GM08714 (cell line): Measurements from ENCODE around the gene PCDHB2.
"Not testable (repeated sequence)": the region's sequence is repeated elsewhere in the genome, so short reads cannot be mapped to it uniquely, and the experiment has no call there.

Experiments used
- H3K4me3 ChIP-seq: fragments of 200-500 bp; sonication (Bioruptor generic); 2 replicates; pipeline ENCODE4 v1.5.1; 2014; ENCODE audit warnings: mild to moderate bottlenecking, low read length, inconsistent platforms
- ZNF274 ChIP-seq: IDR thresholded peaks from 2 replicates; pipeline ENCODE4 v1.6.1; 2012; ENCODE audit warnings: mild to moderate bottlenecking, low read depth, low read length

Gene PCDHB2

GRCh38 chr5:141119250-141119649 is 24.8 kb downstream of the PCDHB2 start:
- H3K4me3 ChIP-seq = no peak overlapping the region
- no peak for TF ChIP-seq ZNF274

GRCh38 chr5:141121563-141121962 is 27.1 kb downstream of the PCDHB2 start, which contains the start of gene PCDHB4:
Gene PCDHB4, plus strand, starts transcription at chr5:141121818. Its CDS starts 181 bp downstream, at chr5:141121999.
- no peak for TF ChIP-seq ZNF274

GRCh38 chr5:141121985-141122384 is 27.6 kb downstream of the PCDHB2 start:
- no peak overlapping the region for H3K4me3 ChIP-seq
- TF ChIP-seq ZNF274 = no peak

More at GRCh38 chr5:141121563-141121962, 27.1 kb downstream of the PCDHB2 start, which contains the start of gene PCDHB4:
- no peak within 1 kb of the TSS for H3K4me3 ChIP-seq

- not testable (repeated sequence) for H3K4me3 ChIP-seq
Measured at GRCh38 chr5:141123396-141124135, 29.2 kb downstream of the PCDHB2 start.

DNA sequence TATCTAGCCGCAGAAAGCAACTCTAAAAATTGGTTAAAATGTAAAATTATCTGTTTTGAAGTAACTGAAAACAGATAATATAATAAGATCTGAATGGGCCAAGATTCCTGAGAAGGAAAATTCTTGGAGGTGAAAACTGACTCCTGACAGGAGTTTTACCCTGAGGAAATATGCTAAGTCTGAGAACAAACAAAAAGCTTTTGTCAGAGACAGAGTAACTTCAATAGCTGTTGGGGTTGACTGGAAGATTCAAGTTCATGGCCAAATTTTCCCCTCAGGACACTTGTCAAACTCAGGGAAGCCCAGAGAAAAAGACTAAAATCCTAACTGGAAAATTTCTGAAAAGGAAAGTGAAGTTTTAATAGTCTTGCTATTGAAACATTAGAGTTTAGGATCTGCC is 32.9 kb downstream of the PCDHB2 start:
- TF ChIP-seq ZNF274 = no peak
- H3K4me3 ChIP-seq = no peak overlapping the region

GRCh38 chr5:141135030-141135717 is 40.8 kb downstream of the PCDHB2 start, which contains the start of gene PCDHB5:
Gene PCDHB5, plus strand, starts transcription at chr5:141135206. Its CDS starts 229 bp downstream, at chr5:141135435.
- no peak for TF ChIP-seq ZNF274
- no peak within 1 kb of the TSS for H3K4me3 ChIP-seq

DNA sequence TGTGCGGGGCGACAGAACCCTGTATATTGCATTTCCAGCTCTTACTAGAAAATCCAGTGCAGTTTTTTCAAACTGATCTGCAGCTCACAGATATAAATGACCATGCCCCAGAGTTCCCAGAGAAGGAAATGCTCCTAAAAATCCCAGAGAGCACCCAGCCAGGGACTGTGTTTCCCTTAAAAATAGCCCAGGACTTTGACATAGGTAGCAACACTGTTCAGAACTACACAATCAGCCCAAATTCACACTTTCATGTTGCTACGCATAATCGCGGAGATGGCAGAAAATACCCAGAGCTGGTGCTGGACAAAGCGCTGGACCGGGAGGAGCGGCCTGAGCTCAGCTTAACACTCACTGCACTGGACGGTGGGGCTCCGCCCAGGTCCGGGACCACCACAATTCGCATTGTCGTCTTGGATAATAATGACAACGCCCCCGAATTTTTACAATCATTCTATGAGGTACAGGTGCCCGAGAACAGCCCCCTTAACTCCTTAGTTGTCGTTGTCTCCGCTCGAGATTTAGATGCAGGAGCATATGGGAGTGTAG is 41.4 kb downstream of the PCDHB2 start:
- TF ChIP-seq ZNF274 = no peak
- no peak overlapping the region for H3K4me3 ChIP-seq

GRCh38 chr5:141137346-141137745 is 42.9 kb downstream of the PCDHB2 start:
- H3K4me3 ChIP-seq = not testable (repeated sequence)
